Activated T-helper 1 cell treated with anti-CD3 and anti-CD28 coated beads, Interleukin-2, amount 50 U/mL, for 16 hours (primary cell): Measurements from ENCODE around the gene POU6F2.
"Not testable (repeated sequence)": the region's sequence is repeated elsewhere in the genome, so short reads cannot be mapped to it uniquely, and the experiment has no call there.

ENCODE experiments used
- DNase-seq, 2 donors: peaks; one replicate each; pipeline ENCODE4 v3.0.0-alpha.2; 2020; ENCODE audit warnings: low read depth in 1 of 2, low spot score in 1 of 2

POU6F2 gene

DNA sequence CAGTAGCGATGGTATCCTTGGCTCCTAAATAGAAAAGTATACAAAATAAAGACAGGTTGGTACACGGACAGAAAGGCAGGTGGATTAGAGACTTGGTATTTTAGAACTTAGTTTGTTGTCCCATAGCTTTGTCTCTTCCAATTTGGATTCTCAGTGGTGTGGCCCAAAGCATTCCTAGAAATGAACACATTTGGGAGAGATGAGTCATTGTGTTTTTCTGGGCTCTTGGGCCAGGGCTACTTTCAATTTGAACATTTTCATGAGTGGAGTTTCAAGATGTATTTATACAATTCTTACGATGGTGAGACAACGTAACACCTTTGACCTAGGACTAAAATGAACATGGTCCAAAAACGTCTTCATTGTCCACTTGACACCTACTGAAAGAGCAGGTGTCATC is 363.4 kb downstream of the POU6F2 start:
- DNase-seq = no peak

- no peak for DNase-seq
Measured at GRCh38 chr7:39342763-39343162, 365.1 kb downstream of the POU6F2 start.

DNA sequence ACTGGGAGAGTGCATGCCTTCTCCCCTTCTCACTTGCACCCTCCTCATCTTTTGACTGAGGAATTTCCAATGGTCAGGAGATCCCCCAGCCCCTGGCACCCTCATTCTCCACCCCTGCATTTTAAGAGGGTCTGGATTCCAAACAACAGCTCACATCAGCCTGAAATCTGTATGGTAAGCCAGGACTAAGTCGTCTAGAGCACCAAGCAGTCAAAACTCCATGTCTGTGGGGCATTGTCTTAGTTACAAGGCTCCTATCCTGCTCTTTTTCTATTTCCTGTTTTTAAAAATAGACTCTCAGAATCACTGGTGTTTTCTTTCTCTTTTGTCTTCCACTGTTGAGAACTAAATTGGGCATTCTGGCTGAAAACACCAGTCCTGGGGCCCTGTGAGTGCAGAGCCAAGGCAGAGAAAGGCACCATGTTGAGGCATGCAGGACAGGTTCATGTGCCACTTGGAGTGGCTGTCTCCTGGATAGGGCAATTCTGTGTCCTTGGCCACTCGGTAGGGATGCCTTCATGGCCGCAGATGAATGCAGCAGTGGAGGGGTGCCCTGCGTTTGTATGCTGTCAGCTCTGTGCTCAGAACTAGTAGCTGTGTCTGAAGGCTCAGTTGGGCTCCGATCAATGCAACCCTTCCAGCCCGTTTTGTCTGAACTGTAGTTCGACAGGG is 371.9 kb downstream of the POU6F2 start:
- DNase-seq = no peak

- DNase-seq = no peak
Measured at GRCh38 chr7:39353615-39354376, 376.1 kb downstream of the POU6F2 start.

- DNase-seq = no peak
Measured at GRCh38 chr7:39355664-39356063, 378.0 kb downstream of the POU6F2 start.

GRCh38 chr7:39356172-39356925 is 378.6 kb downstream of the POU6F2 start:
- no peak for DNase-seq

GRCh38 chr7:39357648-39358047 is 379.9 kb downstream of the POU6F2 start:
- DNase-seq = no peak

- no peak for DNase-seq
Measured at GRCh38 chr7:39360038-39360437, 382.3 kb downstream of the POU6F2 start.

DNA sequence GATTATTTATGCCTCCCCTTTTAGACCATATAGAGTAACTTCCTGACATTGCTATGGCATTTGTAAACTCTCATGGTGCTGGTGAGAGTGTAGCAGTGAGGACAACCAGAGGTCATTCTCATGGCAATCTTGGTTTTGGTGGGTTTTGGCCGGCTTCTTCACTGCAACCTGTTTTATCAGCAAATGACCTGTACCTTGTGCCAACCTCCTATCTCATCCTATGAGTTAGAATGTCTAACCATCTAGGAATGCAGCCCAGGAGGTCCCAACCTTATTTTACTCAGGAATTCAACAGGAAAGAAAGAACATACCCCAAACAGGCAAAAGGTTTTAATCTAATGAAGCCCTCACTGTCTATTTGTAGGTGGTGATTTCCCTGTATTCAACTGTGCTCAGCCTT is 383.1 kb downstream of the POU6F2 start:
- DNase-seq = no peak

GRCh38 chr7:39365751-39366295 is 388.1 kb downstream of the POU6F2 start:
- DNase-seq = no peak

DNA sequence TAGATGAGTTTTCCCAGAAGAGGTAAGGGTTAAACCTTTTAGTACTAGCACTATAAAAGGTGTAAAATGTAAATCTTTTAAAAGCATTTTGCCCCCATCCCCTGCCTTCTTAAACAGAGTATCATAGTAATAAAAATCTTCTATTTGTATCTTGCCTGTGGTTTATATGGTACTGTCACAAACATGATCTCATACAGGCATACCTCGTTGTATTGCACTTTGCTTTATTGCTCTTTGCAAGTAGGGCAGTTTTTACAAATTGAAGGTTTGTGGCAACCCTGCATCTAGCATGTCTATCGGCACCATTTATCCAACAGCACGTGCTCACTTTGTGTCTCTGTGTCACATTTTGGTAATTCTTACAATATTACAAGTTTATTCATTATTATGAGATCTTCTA is 389.7 kb downstream of the POU6F2 start:
- DNase-seq = no peak

DNA sequence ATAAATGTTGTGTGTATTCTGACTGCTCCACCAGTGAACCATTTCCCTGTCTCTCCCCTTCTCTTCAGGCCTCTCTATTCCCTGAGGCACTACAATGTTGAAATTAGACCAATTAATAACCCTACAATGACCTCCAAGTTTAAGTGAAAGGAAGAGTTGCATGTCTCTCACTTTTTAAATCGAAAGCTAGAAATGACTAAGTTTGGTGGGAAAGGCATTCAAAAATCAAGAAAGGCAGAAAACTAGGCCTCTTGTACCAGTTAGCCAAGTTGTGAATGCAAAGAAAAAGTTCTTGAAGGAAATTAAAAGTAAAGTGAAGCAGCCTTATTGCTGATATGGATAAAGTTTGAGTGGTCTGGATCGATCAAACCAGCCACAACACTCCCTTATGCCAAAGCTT is 390.2 kb downstream of the POU6F2 start:
- DNase-seq = no peak

DNA sequence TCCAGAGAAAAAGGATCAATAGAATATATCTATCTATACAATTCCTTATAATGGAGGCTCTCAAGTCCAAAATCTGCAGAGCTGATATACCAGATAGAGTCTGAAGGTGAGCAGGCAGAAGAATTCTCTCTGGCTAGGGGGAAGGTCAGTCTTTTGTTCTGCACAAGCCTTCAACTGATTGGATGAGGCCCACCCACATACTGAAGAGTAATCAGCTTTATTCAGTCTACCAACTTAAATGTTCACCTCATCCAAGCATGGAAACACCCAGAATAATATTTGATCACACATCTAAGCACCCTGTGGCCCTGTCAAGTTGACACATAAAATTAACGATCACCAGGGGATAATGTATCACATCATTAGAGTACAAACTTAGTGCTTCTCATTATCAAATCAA is 394.7 kb downstream of the POU6F2 start:
- no peak for DNase-seq

- DNase-seq = no peak
Measured at GRCh38 chr7:39374436-39375040, 396.8 kb downstream of the POU6F2 start.

GRCh38 chr7:39375047-39375873 is 397.6 kb downstream of the POU6F2 start:
- no peak for DNase-seq

GRCh38 chr7:39375874-39376190 is 398.1 kb downstream of the POU6F2 start:
- no peak for DNase-seq

- DNase-seq = not testable (repeated sequence)
Measured at GRCh38 chr7:39376881-39377280, 399.2 kb downstream of the POU6F2 start.

GRCh38 chr7:39379416-39379815 is 401.7 kb downstream of the POU6F2 start:
- no peak for DNase-seq

- no peak for DNase-seq
Measured at GRCh38 chr7:39383136-39383535, 405.4 kb downstream of the POU6F2 start.

DNA sequence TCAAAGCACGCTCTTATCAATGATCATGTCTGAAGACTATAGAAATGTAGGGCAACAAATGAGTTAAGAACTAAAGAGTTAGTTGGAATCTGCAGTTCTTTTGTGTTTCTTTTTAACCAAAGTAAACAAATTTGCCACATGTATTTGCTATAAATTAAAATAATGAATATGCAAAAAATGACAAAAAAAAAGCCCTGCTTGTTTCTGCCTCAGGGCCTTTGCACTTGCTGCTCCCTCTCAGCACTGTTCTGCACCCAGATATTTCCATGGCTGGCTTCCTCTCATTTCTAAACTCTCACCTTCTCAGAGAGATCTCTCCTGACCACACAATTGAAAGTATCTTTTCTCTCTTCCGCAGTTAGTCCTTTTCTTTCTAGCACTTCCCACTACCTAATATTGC is 406.7 kb downstream of the POU6F2 start:
- no peak for DNase-seq

DNA sequence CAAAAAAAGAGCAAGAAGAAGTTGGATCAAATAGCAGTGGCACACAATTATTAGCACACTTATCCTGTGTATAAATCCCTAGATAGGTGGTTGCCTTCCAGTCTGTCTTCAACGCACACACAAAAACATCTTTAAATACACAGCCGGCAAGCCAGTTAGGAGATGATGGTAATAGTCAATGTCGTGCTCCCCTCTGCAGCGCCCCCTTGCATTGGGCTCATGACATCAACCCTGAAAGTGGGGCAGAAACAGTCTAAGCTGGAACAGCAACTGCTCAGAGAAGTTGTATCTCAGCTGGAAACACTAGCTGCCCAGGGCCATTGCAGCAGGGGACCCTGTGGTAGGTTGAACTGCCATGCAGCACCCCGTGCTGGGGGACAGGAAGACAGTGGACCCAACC is 409.0 kb downstream of the POU6F2 start:
- DNase-seq = no peak
